Adrenal gland (tissue), 12 donors: ENCODE results near the gene FYTTD1. TPM values are rescaled to one million over a fixed set of nuclear protein-coding genes. Genes with fewer than 3 reads are reported as not detected.

Experiments
- DNase-seq, 7 donors: peaks; one replicate each; pipeline ENCODE4 v3.0.0-alpha.2; 2019 to 2020
- H3K27ac ChIP-seq, 5 donors: fragments of 200-600 bp; sonication (generic) in 4 of 5; 1 replicate in 3 of 5; 2 replicates in 2 of 5; pipeline versions ENCODE4 v1.5.1 to v1.8.0; 2016 to 2020; ENCODE audit warnings: mild to moderate bottlenecking in 1 of 5
- H3K27me3 ChIP-seq: fragments of 200-600 bp; 2 replicates; pipeline ENCODE4 v1.8.0; 2021
- H3K36me3 ChIP-seq, 2 donors: fragments of 200-600 bp; replicated peaks in 1 of 2; 1 replicate in 1 of 2; 2 replicates in 1 of 2; pipeline versions ENCODE4 v1.5.1 to v1.8.0; 2018 to 2022
- H3K4me1 ChIP-seq, 2 donors: fragments of 200-600 bp; replicated peaks in 1 of 2; 1 replicate in 1 of 2; 2 replicates in 1 of 2; pipeline versions ENCODE4 v1.5.1 to v1.8.0; 2018 to 2021
- H3K4me3 ChIP-seq, 4 donors: fragments of 200-600 bp; sonication (generic) in 3 of 4; one replicate each; pipeline ENCODE4 v1.5.1; 2016 to 2018
- H3K9me3 ChIP-seq, 3 donors: fragments of 200-600 bp; sonication (generic) in 1 of 3; replicated peaks in 1 of 3; 1 replicate in 2 of 3; 2 replicates in 1 of 3; pipeline versions ENCODE4 v1.5.1 to v1.8.0; 2016 to 2021
- CTCF ChIP-seq, 6 experiments: fragments of 450-650 bp in 4 of 6; fragments of 200-600 bp in 2 of 6; sonication (generic) in 1 of 6; IDR thresholded peaks; 1 replicate in 5 of 6; 2 replicates in 1 of 6; pipeline versions ENCODE4 v1.5.1 to v1.8.0; 2016 to 2021; ENCODE audit warnings: antibody characterized with exemption in 6 of 6, mild to moderate bottlenecking in 2 of 6, moderate library complexity in 1 of 6
- POLR2A ChIP-seq, 2 donors: fragments of 450-650 bp; IDR thresholded peaks; one replicate each; pipeline ENCODE4 v1.6.1; 2017; ENCODE audit warnings: antibody characterized with exemption in 2 of 2, mild to moderate bottlenecking in 2 of 2, moderate library complexity in 1 of 2
- WGBS, 4 donors: extraction: QIAGEN DNeasy Blood & Tissue Kit in 2 of 4; methylation state at CpG; one replicate each; pipeline versions ENCODE4 v1.1.5 to v1.1.7; 2013 to 2017; 5-methylcytosine and 5-hydroxymethylcytosine counted together
- intact Hi-C, 2 donors: fragments of 100-400 bp; cut with DNase I; formaldehyde crosslinking; loops; one replicate each; pipeline versions ENCODE4 v1.14.1 to v1.15.0; 2022 to 2023
- polyA plus RNA-seq, 3 donors: library from polyadenylated mRNA; stranded (reverse); fragments of 200-250 nt in 2 of 3; fragments of 350-450 nt in 1 of 3; fragmentation: Illumina TruSeq in 1 of 3; extraction: RNeasy Lipid Tissue Mini Kit (QIAGEN cat#74804) in 1 of 3; gene quantifications; one replicate each; pipeline ENCODE4 v1.2.3, GENCODE V29; 2013 to 2014
- total RNA-seq, 9 donors: library from RNA; depleted of rRNA in 4 of 9; stranded (reverse); fragments of >200 nt in 4 of 9; fragments of 120-200 nt in 1 of 9; fragmentation: NEBNext Ultra II Directional in 1 of 9; extraction: Animal tissue kit (Norgen Biotek cat#: 25700) in 1 of 9; gene quantifications; one replicate each; pipeline versions ENCODE4 v1.1.0 to v1.2.4, GENCODE V29; 2013 to 2023
- donor health status: healthy with polysubstance abuse.
- donor health status: Bipolar disorder and iron deficiency.
- donor health status: DM: yes; HTN: yes; CAD: no.
- donor health status: DM: no; HTN: no; CAD: no.
- donor health status: DM: no; HTN: no; CAD: no.
- donor health status: DM: yes; HTN: yes; CAD: no.

FYTTD1 gene
- total and polyA plus RNA-seq, 12 donors, result 10.1 to 70.4 (median 45.6) TPM

- Histone ChIP-seq H3K4me3 (no peak overlapping the region), H3K27me3 (no peaks in the 10 kb centered on the region), H3K9me3 (no peaks in the 10 kb centered on the region), H3K4me1 (peaks cover 0 to 4% of the 10 kb centered on the region in 2 donors), H3K36me3 (peaks cover 0 to 51% of the 10 kb centered on the region in 2 donors), H3K27ac (no peak overlapping the region)
- no peak for DNase-seq
- TF ChIP-seq CTCF (IDR thresholded peaks at IDR 0.05) (no peak), POLR2A (IDR thresholded peaks at IDR 0.05) (no peak)
- intact Hi-C loops, result no loop called here
These were observed 12.1 kb downstream of the FYTTD1 start for GRCh38 chr3:197761784-197762183.

GRCh38 chr3:197775317-197775716 is 25.6 kb downstream of the FYTTD1 start:
- Histone ChIP-seq H3K36me3 (peaks cover 0 to 68% of the 10 kb centered on the region in 2 donors), H3K9me3 (no peaks in the 10 kb centered on the region), H3K4me3 (no peak overlapping the region), H3K27ac (no peak overlapping the region), H3K27me3 (no peaks in the 10 kb centered on the region), H3K4me1 (no peaks in the 10 kb centered on the region)
- intact Hi-C loops, result no loop called here
- DNase-seq, result no peak
- 79 to 87% (median 82%) methylated on average over 7 of the region's 7 CpGs for WGBS, 4 donors
- TF ChIP-seq POLR2A (IDR thresholded peaks at IDR 0.05) (no peak), CTCF (IDR thresholded peaks at IDR 0.05) (no peak)

DNA sequence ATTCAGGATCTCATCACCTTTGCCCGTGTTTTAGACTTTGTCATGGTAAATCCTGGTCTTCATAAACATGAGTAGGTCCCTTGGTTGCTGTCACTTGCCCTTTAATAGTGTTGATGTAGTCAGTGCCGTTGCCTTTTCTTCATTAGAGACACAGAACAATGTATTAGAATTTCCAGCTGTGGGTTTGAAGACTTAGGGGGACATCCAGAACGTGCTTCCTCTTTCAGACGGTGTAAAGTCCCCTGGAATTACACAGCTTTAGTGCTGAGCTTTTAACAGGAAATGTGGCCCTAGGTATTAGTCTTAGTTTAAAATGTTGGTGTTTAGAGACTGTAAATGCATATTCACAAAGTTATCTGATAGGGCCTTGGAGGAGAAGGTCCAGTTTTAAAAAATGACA is 32.5 kb downstream of the FYTTD1 start:
- TF ChIP-seq CTCF (IDR thresholded peaks at IDR 0.05) (no peak), POLR2A (IDR thresholded peaks at IDR 0.05) (no peak)
- Histone ChIP-seq H3K27ac (no peak overlapping the region), H3K36me3 (peaks cover 0 to 44% of the 10 kb centered on the region in 2 donors), H3K4me3 (no peak overlapping the region), H3K4me1 (no peaks in the 10 kb centered on the region), H3K9me3 (no peaks in the 10 kb centered on the region), H3K27me3 (no peaks in the 10 kb centered on the region)
- 79 to 82% (median 81%) methylated on average over 4 of the region's 4 CpGs for WGBS, 4 donors
- DNase-seq, result no peak
- intact Hi-C loops, result no loop called here

DNA sequence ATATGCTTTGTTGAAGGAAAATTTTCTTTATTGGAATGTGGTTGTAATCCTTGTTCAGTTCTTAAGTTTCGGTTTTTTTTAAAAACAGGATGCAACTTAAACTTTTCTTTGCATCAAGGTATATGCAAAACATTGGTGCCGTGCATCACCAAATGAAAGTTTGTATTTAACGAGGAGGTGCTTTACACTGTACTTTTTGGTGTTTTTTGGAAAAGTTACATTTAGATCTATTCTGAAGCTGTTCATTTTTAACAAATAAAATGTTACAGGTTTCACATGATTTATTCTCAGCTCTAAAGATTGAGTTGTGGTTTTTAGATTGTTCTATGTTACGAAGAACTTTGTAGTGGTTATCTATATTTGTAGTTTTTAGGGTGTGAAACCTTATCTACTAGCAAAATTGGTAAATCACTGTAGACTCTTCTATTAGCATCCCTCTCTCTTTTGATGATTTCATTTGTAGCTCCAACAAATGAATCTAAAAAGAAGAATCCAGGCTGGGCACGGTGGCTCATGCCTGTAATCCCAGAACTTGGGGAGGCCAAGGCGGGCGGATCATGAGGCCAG is 34.4 kb downstream of the FYTTD1 start:
- H3K4me1 ChIP-seq, result no peaks in the 10 kb centered on the region
- DNase-seq, result no peak
- peaks cover 0 to 25% of the 10 kb centered on the region in 2 donors for H3K36me3 ChIP-seq
- H3K27me3 ChIP-seq, result no peaks in the 10 kb centered on the region
- no peak for TF ChIP-seq CTCF (IDR thresholded peaks at IDR 0.05)
- TF ChIP-seq POLR2A (IDR thresholded peaks at IDR 0.05), result no peak
- H3K4me3 ChIP-seq, result no peak overlapping the region
- intact Hi-C loops, result no loop called here
- H3K27ac ChIP-seq, result no peak overlapping the region
- no peaks in the 10 kb centered on the region for H3K9me3 ChIP-seq
- 95 to 97% (median 96%) methylated on average over 7 of the region's 7 CpGs for WGBS, 4 donors
